ENCODE results near the gene ULK3. TPM values are rescaled to one million over a fixed set of nuclear protein-coding genes. Genes with fewer than 3 reads are reported as not detected.

The ULK3 gene
- total RNA-seq, 2 donors from 2014 or later: 34.9 to 72.2 TPM

GRCh38 chr15:74867466-74868038 is 24.6 kb upstream of the ULK3 start:
- ATAC-seq (ENCODE audit: insufficient number of reproducible peaks, low FRiP score, low read depth) (no peak), DNase-seq (ENCODE audit: low spot score) (no peak)
- peak overlapping the region; percentile 17 for H3K4me3 ChIP-seq
- peaks cover 51 to 55% of the 10 kb centered on the region in 2 donors for H3K4me1 ChIP-seq (ENCODE audit: control insufficient read depth in 1 of 2, low read depth in 2 of 2)
- H3K27me3 ChIP-seq (replicated peaks; ENCODE audit: insufficient read depth): no peaks in the 10 kb centered on the region
- H3K9me3 ChIP-seq: no peaks in the 10 kb centered on the region
- TF ChIP-seq CTCF (IDR thresholded peaks at IDR 0.05): no peak
- H3K36me3 ChIP-seq: no peaks in the 10 kb centered on the region
- peak overlapping the region in 1 of 2 donors; percentile 20 for H3K27ac ChIP-seq

- Histone ChIP-seq H3K27ac (no peak overlapping the region), H3K4me1 (ENCODE audit: control insufficient read depth in 1 of 2, low read depth in 2 of 2) (peaks cover 37 to 45% of the 10 kb centered on the region in 2 donors), H3K9me3 (no peaks in the 10 kb centered on the region), H3K36me3 (no peaks in the 10 kb centered on the region), H3K4me3 (no peak overlapping the region), H3K27me3 (replicated peaks; ENCODE audit: insufficient read depth) (no peaks in the 10 kb centered on the region)
- no peak for TF ChIP-seq CTCF (IDR thresholded peaks at IDR 0.05)
- DNase-seq (ENCODE audit: low spot score) (no peak), ATAC-seq (ENCODE audit: insufficient number of reproducible peaks, low FRiP score, low read depth) (no peak)
Observed at GRCh38 chr15:74866090-74866489, 23.1 kb upstream of the ULK3 start.

GRCh38 chr15:74865316-74865715 is 22.4 kb upstream of the ULK3 start:
- Histone ChIP-seq H3K4me3 (no peak overlapping the region), H3K9me3 (no peaks in the 10 kb centered on the region), H3K4me1 (ENCODE audit: control insufficient read depth in 1 of 2, low read depth in 2 of 2) (peaks cover 29 to 37% of the 10 kb centered on the region in 2 donors), H3K27me3 (replicated peaks; ENCODE audit: insufficient read depth) (no peaks in the 10 kb centered on the region), H3K27ac (no peak overlapping the region), H3K36me3 (no peaks in the 10 kb centered on the region)
- DNase-seq (ENCODE audit: low spot score): no peak
- TF ChIP-seq CTCF (IDR thresholded peaks at IDR 0.05): no peak
- no peak for ATAC-seq (ENCODE audit: insufficient number of reproducible peaks, low FRiP score, low read depth)

- H3K36me3 ChIP-seq: no peaks in the 10 kb centered on the region
- H3K27ac ChIP-seq: no peak overlapping the region
- peaks cover 19 to 30% of the 10 kb centered on the region in 2 donors for H3K4me1 ChIP-seq (ENCODE audit: control insufficient read depth in 1 of 2, low read depth in 2 of 2)
- no peak for TF ChIP-seq CTCF (IDR thresholded peaks at IDR 0.05)
- ATAC-seq (ENCODE audit: insufficient number of reproducible peaks, low FRiP score, low read depth): no peak
- H3K27me3 ChIP-seq (replicated peaks; ENCODE audit: insufficient read depth): no peaks in the 10 kb centered on the region
- no peak overlapping the region for H3K4me3 ChIP-seq
- no peak for DNase-seq (ENCODE audit: low spot score)
- H3K9me3 ChIP-seq: no peaks in the 10 kb centered on the region
Observed at GRCh38 chr15:74864296-74864695, 21.3 kb upstream of the ULK3 start.

GRCh38 chr15:74863239-74864056 is 20.5 kb upstream of the ULK3 start:
- no peaks in the 10 kb centered on the region for H3K27me3 ChIP-seq (replicated peaks; ENCODE audit: insufficient read depth)
- H3K9me3 ChIP-seq: no peaks in the 10 kb centered on the region
- TF ChIP-seq CTCF (IDR thresholded peaks at IDR 0.05): no peak
- DNase-seq (ENCODE audit: low spot score): no peak
- H3K4me3 ChIP-seq: no peak overlapping the region
- H3K27ac ChIP-seq: no peak overlapping the region
- ATAC-seq (ENCODE audit: insufficient number of reproducible peaks, low FRiP score, low read depth): no peak
- peaks cover 10 to 22% of the 10 kb centered on the region in 2 donors for H3K4me1 ChIP-seq (ENCODE audit: control insufficient read depth in 1 of 2, low read depth in 2 of 2)
- H3K36me3 ChIP-seq: peaks cover under 1% of the 10 kb centered on the region

All from thoracic aorta (tissue), 2 donors.